Islet precursor cell (in vitro differentiated cells): ENCODE measurements around the gene RAP1A.
A peak's percentile ranks its signal among the peaks of the same experiment; 100 is the strongest.
"Not testable (repeated sequence)": the region's sequence is repeated elsewhere in the genome, so short reads cannot be mapped to it uniquely, and the experiment has no call there.

Source experiments
- DNase-seq: peaks from one replicate; pipeline ENCODE4 v3.0.0-alpha.2; 2018

Gene RAP1A

DNA sequence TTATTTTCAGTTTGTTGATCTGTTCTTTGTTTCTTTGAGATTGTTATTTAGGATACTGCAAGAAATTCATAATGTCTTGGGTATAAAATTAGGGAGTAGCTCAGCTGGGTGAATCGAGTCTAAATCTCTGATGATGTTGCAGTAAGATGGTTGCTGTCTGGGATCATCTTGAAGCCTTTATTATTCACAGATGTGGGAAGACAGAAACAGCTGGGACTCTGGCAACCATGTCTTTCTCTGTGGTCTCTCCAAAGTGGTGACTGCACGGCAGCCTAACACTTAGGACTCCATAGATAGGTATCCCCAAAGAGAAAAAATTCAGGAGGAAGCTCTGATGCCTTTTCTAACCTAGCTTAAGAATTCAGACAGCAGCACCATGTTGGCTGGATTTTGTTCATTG lies 52.7 kb downstream of the RAP1A start:
- DNase-seq: no peak

DNA sequence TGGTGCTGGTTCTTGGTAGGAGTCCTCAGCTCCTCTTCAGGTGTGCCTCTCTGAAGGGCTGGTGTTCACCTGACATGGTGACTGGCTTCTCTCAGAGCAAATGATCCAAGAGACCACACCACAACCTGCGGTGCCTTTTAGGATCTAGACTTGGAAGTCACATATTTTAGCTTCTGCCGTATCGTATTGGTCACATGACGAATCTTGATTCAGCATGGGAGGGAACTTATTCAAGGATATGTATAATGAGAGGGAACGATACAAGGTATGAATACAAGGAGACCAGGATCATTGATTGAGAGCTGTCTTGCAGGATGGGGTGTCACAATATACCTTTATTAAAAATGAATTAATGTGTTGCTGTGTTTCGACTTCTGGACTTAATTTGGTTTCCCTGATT lies 58.0 kb downstream of the RAP1A start:
- DNase-seq: no peak

DNA sequence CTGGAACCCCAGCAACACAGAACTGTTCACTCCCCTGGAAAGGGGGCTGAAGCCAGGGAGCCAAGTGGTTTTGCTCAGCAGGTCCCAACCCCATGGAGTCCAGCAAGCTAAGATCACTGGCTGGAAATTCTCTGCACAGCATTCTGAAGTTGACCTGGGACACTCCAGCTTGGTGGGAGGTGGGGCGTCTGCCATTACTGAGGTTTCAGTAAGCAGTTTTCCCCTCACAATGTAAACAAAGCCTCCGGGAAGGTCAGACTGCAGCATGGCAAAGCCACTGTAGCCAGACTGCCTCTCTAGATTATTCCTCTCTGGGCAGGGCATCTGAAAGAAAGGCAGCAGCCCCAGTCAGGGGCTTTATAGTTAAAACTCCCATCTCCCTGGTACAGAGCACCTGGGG lies 60.0 kb downstream of the RAP1A start:
- DNase-seq: no peak

GRCh38 chr1:111680212-111680800 lies 60.7 kb downstream of the RAP1A start:
- DNase-seq: not testable (repeated sequence)

GRCh38 chr1:111685293-111686153 lies 65.9 kb downstream of the RAP1A start:
- not testable (repeated sequence) for DNase-seq

DNA sequence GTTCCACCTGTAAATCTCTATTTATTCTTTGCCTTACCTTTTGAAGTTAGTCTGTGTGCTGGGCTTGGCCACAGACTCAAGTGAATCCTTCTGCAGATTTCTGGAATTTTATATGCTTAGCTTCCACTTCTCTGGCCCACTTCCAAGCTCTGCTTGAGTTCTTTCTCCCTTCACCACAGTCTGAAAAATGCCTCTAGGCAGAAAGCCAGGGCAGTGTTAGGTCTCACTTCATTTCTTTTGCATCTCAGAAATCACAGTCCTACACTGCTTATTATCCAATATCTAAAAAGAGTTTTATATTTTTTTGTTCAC lies 70.7 kb downstream of the RAP1A start:
- no peak for DNase-seq

- no peak for DNase-seq
Measured at GRCh38 chr1:111691886-111692285, 72.3 kb downstream of the RAP1A start.

DNA sequence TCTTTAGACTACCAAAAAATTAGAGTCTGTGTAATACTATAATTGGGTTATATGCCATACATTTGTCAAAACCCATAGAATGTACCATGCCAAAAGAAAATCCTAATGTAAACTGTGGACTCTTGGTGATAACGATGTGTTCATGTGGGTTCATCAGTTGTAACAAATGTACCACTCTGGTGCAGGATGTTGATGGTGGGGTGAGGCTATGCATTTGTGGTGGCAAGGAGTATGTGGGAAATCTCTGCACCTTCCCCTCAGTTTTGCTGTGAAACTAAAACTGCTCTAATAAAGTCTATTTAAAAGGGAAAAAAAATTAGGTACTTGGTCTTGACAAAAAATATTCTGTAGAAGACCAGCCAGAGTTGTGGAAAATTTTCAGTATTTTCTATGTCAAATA lies 76.2 kb downstream of the RAP1A start:
- DNase-seq: no peak

GRCh38 chr1:111696330-111696729 lies 76.7 kb downstream of the RAP1A start:
- DNase-seq: no peak

DNA sequence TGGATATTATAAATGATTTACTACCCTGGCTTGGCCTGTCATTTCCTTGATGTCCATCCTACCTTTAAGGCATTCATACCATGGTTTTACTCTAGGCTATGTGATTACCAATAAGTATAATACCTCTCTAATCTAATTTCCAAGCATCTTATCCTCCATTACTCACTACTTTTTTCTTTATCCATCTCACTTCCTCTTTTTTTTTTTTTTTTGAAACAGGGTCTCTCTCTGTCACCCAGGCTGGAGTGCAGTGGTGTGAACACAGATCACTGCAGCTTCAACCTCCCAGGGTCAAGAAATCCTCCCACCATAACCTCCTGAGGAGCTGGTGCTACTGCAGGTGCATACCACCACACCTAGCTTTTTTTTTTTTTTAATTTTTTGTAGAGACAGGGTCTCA lies 79.7 kb downstream of the RAP1A start:
- no peak for DNase-seq

DNA sequence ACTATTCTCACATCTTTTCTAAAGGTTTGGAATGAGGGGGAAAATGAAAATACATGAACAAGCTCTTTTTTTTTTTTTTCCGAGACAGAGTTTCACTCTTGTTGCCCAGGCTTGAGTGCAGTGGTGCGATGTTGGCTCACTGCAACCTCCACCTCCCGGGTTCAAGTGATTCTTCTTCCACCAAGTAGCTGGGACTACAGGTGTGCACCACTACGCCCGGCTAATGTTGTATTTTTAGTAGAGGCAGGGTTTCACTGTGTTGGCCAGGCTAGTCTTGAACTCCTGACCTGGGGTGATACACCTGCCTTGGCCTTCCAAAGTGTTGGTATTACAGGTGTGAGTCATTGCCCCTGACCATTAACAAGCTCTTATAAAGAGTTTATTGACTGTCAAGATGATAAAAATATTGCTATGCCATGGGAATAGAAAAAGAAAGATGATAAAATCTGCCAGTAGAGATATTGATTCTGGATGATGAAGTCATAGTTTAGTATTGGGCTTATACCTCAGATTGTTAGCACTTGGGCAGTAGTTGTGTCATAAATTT lies 83.0 kb downstream of the RAP1A start:
- no peak for DNase-seq

DNA sequence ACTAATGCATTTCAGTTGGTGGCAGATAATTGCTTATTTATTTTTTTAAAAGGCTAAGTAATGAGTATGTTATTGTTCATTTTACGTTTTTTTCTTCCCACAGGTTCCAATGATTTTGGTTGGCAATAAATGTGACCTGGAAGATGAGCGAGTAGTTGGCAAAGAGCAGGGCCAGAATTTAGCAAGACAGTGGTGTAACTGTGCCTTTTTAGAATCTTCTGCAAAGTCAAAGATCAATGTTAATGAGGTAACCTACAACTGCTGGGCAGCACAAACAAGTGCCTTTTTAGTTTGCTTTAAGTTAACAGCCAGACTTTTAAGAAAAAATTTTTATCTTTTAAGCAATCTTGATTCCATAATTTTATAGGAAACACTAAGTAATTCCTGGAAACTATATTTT lies 84.7 kb downstream of the RAP1A start:
- DNase-seq: no peak

DNA sequence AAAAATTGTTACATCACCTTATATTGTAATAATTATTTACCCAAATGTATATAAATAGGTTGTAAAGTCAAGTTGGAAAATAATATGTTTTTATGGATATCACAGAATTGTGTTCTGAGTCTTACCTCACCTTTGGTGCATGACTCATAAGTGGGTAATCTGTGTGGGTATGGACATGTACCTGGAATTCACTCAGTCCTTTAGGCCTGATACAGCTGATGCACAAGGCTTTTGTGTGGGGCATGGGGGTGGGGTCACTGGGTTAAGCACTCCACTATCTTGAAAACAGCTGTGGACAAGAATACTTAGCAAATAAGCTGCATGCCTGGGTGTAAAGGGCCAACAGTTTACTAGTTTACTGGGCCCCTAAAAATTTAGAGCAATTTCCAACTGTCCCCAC lies 85.2 kb downstream of the RAP1A start:
- DNase-seq: peak; percentile 73

GRCh38 chr1:111705841-111706240 lies 86.3 kb downstream of the RAP1A start:
- no peak for DNase-seq

- no peak for DNase-seq
Measured at GRCh38 chr1:111706921-111707320, 87.3 kb downstream of the RAP1A start.

- no peak for DNase-seq
Measured at GRCh38 chr1:111707906-111708305, 88.3 kb downstream of the RAP1A start.

DNA sequence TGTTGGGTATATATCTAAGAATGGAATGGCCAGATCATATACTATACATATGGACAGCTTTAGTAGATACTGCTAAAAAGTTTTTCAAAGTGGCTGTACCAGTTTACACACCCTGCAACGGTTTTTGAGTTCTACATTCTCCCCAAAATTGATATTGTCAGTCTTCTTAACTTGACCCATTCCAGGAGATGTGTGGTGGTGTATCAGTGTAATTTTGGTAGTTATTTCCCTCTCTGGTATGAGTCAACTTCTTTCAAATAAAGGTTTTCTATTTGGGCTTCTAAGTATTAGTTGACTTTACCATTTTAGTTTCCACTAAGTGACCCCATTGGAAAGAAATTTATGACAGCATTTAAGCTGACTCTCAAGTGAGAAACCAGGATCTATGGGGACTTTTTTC lies 90.4 kb downstream of the RAP1A start:
- DNase-seq: no peak

DNA sequence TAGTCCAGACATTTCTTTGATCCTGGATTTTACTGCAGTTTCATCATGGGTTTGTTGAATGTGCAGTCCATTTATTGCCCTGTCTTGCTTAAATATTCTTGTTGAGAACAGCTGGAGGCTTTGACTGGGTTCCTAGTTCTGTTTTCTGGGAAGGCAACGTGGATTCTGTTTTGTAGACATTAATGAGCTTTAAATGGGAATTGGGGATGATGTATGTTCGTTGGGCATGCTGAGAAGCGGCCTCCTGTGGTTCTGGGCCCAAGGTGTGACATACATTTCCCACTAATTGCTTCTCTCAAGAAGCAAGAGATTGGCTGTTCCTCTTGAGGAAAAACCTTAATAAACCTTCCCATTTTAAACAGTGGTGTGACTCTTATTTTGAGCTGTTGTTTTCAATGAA lies 96.7 kb downstream of the RAP1A start:
- no peak for DNase-seq

GRCh38 chr1:111717450-111717849 lies 97.9 kb downstream of the RAP1A start:
- DNase-seq: no peak

- DNase-seq: no peak
Measured at GRCh38 chr1:111719135-111719534, 99.5 kb downstream of the RAP1A start.

- no peak for DNase-seq
Measured at GRCh38 chr1:111719674-111720132, 100.1 kb downstream of the RAP1A start.

DNA sequence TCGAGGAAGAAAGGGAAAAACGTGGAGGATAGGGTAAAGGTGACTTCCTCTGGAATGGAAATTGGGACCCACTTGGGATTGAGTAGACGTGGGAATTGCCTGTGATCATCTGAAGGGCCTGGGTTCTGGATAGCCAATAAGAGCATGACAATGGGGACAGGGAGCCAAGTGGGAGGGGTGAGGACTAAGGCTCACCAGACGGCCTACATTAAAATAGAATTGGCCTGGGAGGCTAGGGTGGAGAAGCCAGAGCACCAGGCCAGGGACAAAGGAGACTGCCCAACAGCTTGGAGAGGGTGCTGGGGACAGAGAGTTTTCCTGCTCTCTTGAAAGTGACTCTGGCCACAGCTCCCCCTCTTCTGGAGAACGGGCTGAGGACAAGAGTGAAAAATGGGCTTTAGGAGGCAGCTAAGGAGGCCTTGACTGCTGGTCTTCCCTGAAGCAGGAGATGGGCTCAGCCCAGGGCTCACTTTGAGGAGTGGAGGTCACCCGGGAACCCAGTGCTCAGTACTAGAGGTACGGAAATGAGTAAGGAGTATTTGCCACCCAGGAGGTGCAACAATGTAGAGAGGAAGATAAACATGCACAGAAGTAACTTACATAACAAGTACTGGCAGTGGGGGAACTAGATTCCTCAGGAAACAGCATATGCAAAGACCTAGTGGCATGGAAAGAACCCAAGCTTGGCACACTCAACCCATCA lies 100.8 kb downstream of the RAP1A start:
- DNase-seq: no peak

GRCh38 chr1:111720977-111721786 lies 101.6 kb downstream of the RAP1A start:
- no peak for DNase-seq
